Measurements from ENCODE around the gene CXCR3. TPM values are rescaled to one million over a fixed set of nuclear protein-coding genes. Genes with fewer than 3 reads are reported as not detected.
"Not testable (repeated sequence)": the region's sequence is repeated elsewhere in the genome, so short reads cannot be mapped to it uniquely, and the experiment has no call there.

The CXCR3 gene
- total RNA-seq, 4 donors from 2014 or later = 0.42 to 1.0 (median 0.67) TPM; not detected in 1

DNA sequence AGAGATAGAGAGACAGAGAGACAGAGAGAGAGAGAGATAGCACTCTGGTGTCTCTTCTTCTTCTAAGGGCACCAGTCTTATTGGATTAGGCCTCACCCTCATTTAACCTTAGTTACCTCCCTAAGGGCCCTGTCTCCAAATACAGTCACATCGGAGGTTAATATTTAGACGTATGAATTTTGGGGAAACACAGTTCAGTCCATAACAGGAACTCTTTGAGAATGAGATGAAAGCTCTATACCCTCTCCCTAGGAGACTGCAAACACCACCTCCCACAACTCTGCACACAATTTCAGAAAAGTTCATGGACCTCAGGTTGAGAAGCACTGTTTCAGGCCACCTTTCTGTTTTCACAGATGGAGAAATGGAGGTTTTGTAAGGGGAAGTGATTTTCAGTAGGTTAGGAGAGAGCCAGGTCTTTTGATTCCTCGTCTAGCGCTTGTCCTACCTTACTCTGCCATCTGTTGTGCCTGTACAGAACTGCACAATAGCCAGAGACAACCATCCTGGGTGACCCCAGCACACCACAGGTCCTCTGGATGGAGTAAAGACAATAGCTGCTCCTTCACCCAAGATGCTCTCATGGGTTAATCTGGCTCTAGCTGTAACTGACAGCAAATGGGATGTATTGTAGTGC, 32.1 kb upstream of the CXCR3 start:
- Histone ChIP-seq H3K4me3 (replicated peaks in 1 of 3) (no peak overlapping the region), H3K36me3 (no peaks in the 10 kb centered on the region), H3K27me3 (no peaks in the 10 kb centered on the region), H3K27ac (no peak overlapping the region), H3K9me3 (no peaks in the 10 kb centered on the region), H3K4me1 (no peaks in the 10 kb centered on the region)
- TF ChIP-seq, protein P1, sequence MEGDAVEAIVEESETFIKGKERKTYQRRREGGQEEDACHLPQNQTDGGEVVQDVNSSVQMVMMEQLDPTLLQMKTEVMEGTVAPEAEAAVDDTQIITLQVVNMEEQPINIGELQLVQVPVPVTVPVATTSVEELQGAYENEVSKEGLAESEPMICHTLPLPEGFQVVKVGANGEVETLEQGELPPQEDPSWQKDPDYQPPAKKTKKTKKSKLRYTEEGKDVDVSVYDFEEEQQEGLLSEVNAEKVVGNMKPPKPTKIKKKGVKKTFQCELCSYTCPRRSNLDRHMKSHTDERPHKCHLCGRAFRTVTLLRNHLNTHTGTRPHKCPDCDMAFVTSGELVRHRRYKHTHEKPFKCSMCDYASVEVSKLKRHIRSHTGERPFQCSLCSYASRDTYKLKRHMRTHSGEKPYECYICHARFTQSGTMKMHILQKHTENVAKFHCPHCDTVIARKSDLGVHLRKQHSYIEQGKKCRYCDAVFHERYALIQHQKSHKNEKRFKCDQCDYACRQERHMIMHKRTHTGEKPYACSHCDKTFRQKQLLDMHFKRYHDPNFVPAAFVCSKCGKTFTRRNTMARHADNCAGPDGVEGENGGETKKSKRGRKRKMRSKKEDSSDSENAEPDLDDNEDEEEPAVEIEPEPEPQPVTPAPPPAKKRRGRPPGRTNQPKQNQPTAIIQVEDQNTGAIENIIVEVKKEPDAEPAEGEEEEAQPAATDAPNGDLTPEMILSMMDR (IDR thresholded peaks at IDR 0.05) = peak in 4 of 6 experiments; percentile 42 to 50 (median 46)
- no peak for TF ChIP-seq POLR2A (IDR thresholded peaks at IDR 0.05)
- DNase-seq = peak; percentile 10 to 26
- 44 to 67% methylated on average over 2 to 3 of the region's 4 CpGs for WGBS, 2 donors
- intact Hi-C loops (cut with DNase I) = no loop called here

DNA sequence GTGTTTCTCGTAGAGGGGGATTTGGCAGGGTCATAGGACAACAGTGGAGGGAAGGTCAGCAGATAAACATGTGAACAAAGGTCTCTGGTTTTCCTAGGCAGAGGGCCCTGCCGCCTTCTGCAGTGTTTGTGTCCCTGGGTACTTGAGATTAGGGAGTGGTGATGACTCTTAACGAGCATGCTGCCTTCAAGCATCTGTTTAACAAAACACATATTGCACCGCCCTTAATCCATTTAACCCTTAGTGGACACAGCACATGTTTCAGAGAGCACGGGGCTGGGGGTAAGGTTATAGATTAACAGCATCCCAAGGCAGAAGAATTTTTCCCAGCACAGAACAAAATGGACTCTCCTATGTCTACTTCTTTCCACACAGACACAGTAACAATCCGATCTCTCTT, 26.1 kb upstream of the CXCR3 start:
- H3K27me3 ChIP-seq; H3K36me3 ChIP-seq; intact Hi-C loops (cut with DNase I); DNase-seq; H3K4me1 ChIP-seq; H3K9me3 ChIP-seq: not testable (repeated sequence)
- H3K27ac ChIP-seq = peak overlapping the region in 1 of 3 donors; percentile 63
- WGBS, 2 donors = 21 to 28% methylated on average over 5 to 6 of the region's 6 CpGs
- H3K4me3 ChIP-seq (replicated peaks in 1 of 3) = peak overlapping the region in 1 of 3 donors; percentile 21

DNA sequence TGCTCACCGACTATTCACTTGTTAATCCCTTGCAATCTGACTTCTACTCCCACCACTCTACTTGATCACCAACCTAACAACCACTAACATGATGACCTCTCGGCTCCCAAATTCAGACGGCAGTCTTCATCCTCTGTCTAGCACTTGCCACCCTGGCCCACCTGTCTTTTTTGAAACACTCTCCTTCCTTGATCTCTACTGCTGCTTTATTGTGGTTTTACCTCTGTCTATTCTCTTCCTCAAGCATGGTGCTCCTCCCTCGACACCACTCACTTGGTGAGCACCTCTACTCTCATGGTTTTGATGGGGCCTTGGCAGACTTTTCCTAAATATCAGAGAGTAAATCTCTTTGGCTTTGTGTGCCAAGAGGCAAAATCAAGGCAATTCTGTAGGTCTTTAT, 21.7 kb upstream of the CXCR3 start:
- WGBS, 2 donors = 88 to 94% methylated on average over 4 of the region's 4 CpGs
- intact Hi-C loops (cut with DNase I) = no loop called here
- no peak overlapping the region for H3K27ac ChIP-seq
- H3K36me3 ChIP-seq = no peaks in the 10 kb centered on the region
- no peaks in the 10 kb centered on the region for H3K4me1 ChIP-seq
- DNase-seq = no peak
- no peak for TF ChIP-seq POLR2A (IDR thresholded peaks at IDR 0.05)
- TF ChIP-seq, protein P1 (IDR thresholded peaks at IDR 0.05) = no peak
- no peaks in the 10 kb centered on the region for H3K27me3 ChIP-seq
- H3K4me3 ChIP-seq (replicated peaks in 1 of 3) = no peak overlapping the region
- H3K9me3 ChIP-seq = no peaks in the 10 kb centered on the region

DNA sequence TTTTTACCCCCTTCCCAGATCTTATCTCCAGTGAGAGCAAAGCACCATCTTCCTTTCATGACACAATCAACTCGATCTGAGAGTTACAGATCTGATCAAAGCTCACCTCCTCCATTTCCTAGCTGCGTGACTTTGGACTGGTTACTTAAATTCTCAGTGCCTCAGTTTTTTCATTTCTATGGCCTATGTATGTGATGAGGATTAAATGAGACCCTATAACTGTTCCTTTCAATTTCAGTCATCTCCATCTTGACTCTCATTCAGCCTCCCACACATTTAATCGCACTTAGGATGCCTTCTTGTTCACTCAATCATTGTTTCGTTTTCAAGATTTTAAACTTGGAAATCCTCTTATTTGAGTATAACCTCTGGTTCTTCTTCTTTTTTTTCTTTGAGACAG, 20.1 kb upstream of the CXCR3 start:
- intact Hi-C loops (cut with DNase I) = no loop called here
- no peak overlapping the region for H3K27ac ChIP-seq

DNA sequence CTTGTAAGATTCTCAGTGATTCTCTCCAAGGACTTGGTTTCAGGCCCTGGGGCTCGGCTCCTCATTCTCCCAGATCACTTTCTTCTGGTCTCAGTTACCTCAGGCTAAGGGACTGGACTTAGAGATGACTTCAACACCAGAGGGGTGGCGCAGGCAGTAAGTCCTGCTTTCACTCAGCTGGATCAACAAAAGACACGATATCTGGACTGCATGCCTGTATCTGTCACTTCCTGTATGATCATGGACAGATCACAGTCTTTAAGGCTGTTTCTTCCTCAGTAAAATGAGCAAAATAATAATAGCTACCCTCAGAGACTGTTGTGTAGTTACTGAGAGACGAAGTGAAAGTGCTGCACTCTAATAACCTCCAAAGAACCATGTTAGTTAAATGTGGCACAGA, 19.5 kb upstream of the CXCR3 start:
- Histone ChIP-seq H3K27ac (peak overlapping the region in 2 of 3 donors; percentile 29 to 45), H3K4me3 (replicated peaks in 1 of 3) (no peak overlapping the region), H3K27me3 (no peaks in the 10 kb centered on the region), H3K9me3 (no peaks in the 10 kb centered on the region), H3K36me3 (no peaks in the 10 kb centered on the region), H3K4me1 (peaks cover 0 to 9% of the 10 kb centered on the region in 2 donors)
- TF ChIP-seq, protein P1 (IDR thresholded peaks at IDR 0.05) = no peak
- no peak for TF ChIP-seq POLR2A (IDR thresholded peaks at IDR 0.05)
- DNase-seq = no peak
- 48 to 70% methylated on average over 4 of the region's 4 CpGs for WGBS, 2 donors
- intact Hi-C loops (cut with DNase I) = no loop called here

More for the DNA sequence above, 20.1 kb upstream of the CXCR3 start:
- Histone ChIP-seq H3K36me3 (no peaks in the 10 kb centered on the region), H3K4me1 (peaks cover 0 to 5% of the 10 kb centered on the region in 2 donors), H3K27me3 (no peaks in the 10 kb centered on the region), H3K4me3 (replicated peaks in 1 of 3) (no peak overlapping the region), H3K9me3 (no peaks in the 10 kb centered on the region)
- DNase-seq = no peak
- TF ChIP-seq POLR2A (IDR thresholded peaks at IDR 0.05) = no peak
- TF ChIP-seq, protein P1 (IDR thresholded peaks at IDR 0.05) = no peak
- WGBS, 2 donors = 77 to 86% methylated on average over 4 of the region's 4 CpGs

Measured in thyroid gland (tissue), 4 donors.